Measurements from ENCODE around the gene EPHB2. TPM values are rescaled to one million over a fixed set of nuclear protein-coding genes. Genes with fewer than 3 reads are reported as not detected.

The EPHB2 gene
- total RNA-seq, 2 donors from 2014 or later: 34.0 to 50.7 TPM

- no peaks in the 10 kb centered on the region for H3K9me3 ChIP-seq (ENCODE audit: control insufficient read depth, low read length)
- peaks cover 3% of the 10 kb centered on the region for H3K27me3 Mint-ChIP-seq (ENCODE audit: insufficient read depth)
- peak overlapping the region; percentile 81 for H3K27ac Mint-ChIP-seq
- no peaks in the 10 kb centered on the region for H3K27me3 ChIP-seq (ENCODE audit: control insufficient read depth, insufficient read depth, low read length, poor library complexity, severe bottlenecking)
- H3K36me3 Mint-ChIP-seq (ENCODE audit: low read depth): no peaks in the 10 kb centered on the region
- DNase-seq: no peak
- H3K9me3 Mint-ChIP-seq: no peaks in the 10 kb centered on the region
- H3K36me3 ChIP-seq (ENCODE audit: control insufficient read depth, insufficient read depth, low read length): no peaks in the 10 kb centered on the region
- 27 to 35% methylated on average over 4 to 5 of the region's 5 CpGs for WGBS, 2 experiments (ENCODE audit: insufficient coverage in 1 of 2, insufficient read length in 1 of 2)
- no peak for TF ChIP-seq CTCF (conservative IDR thresholded peaks at IDR 0.05)
- peaks cover 21% of the 10 kb centered on the region for H3K4me1 ChIP-seq (ENCODE audit: control insufficient read depth, insufficient read depth, low read length)
- H3K4me3 Mint-ChIP-seq: no peak overlapping the region
- no peak overlapping the region for H3K9ac ChIP-seq (ENCODE audit: extremely low read depth, low read length, poor library complexity, severe bottlenecking)
- H3K4me1 Mint-ChIP-seq: peaks cover 33% of the 10 kb centered on the region
- no peak overlapping the region for H3K27ac ChIP-seq (ENCODE audit: low read depth, low read length)
- no peak overlapping the region for H3K4me3 ChIP-seq (ENCODE audit: low read length)
Measured at GRCh38 chr1:22749919-22750684, 39.5 kb downstream of the EPHB2 start.

DNA sequence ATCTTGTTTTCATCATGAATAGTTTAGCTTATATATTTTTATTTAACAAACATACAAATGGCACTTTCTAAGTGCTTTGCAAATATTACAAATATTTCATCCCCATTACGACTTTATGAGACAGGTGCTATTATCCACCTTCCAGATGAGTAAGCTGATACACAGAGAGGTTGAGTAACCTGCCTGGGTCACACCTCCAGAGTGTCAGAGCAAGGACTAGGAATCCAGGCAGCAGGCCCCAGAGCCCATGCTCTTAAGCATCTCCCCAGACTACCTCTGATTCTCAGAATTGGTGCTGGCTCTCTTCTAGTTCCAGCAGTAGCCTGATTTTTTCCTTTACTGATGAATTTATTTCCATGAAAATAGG is 40.0 kb downstream of the EPHB2 start:
- 58 to 80% methylated on average over 1 of the region's 1 CpG for WGBS, 2 experiments (ENCODE audit: insufficient coverage in 1 of 2, insufficient read length in 1 of 2)
- Mint-ChIP-seq H3K9me3 (no peaks in the 10 kb centered on the region), H3K4me3 (no peak overlapping the region), H3K27ac (peak overlapping the region; percentile 81), H3K36me3 (ENCODE audit: low read depth) (no peaks in the 10 kb centered on the region), H3K27me3 (ENCODE audit: insufficient read depth) (peaks cover 3% of the 10 kb centered on the region), H3K4me1 (peaks cover 27% of the 10 kb centered on the region)
- Histone ChIP-seq H3K4me3 (ENCODE audit: low read length) (no peak overlapping the region), H3K4me1 (ENCODE audit: control insufficient read depth, insufficient read depth, low read length) (peaks cover 21% of the 10 kb centered on the region), H3K27me3 (ENCODE audit: control insufficient read depth, insufficient read depth, low read length, poor library complexity, severe bottlenecking) (no peaks in the 10 kb centered on the region), H3K9ac (ENCODE audit: extremely low read depth, low read length, poor library complexity, severe bottlenecking) (no peak overlapping the region), H3K36me3 (ENCODE audit: control insufficient read depth, insufficient read depth, low read length) (no peaks in the 10 kb centered on the region), H3K27ac (ENCODE audit: low read depth, low read length) (no peak overlapping the region), H3K9me3 (ENCODE audit: control insufficient read depth, low read length) (no peaks in the 10 kb centered on the region)
- no peak for DNase-seq
- TF ChIP-seq CTCF (conservative IDR thresholded peaks at IDR 0.05): no peak

DNA sequence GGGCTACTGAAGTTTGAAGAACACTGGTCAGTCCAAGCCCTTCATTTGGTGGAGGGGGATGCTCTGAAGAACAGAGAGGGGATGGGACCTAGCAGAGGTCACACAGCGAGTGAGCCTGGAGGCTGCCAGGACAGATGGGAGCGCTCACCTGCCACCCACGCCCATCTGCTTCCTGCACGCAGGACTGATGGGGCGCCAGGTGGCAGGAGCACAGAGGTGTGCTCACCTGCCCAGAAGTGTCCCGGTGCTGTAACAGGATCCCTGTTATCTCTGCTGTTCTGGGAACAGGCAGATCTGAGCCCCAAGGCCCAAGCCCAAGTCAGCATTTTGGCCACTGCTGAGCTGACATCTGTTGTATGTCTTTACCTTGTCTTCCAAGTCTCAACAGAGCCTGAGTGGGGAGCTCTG is 40.5 kb downstream of the EPHB2 start:
- no peak for TF ChIP-seq CTCF (conservative IDR thresholded peaks at IDR 0.05)
- Mint-ChIP-seq H3K9me3 (no peaks in the 10 kb centered on the region), H3K27ac (no peak overlapping the region), H3K27me3 (ENCODE audit: insufficient read depth) (peaks cover 3% of the 10 kb centered on the region), H3K4me3 (no peak overlapping the region), H3K4me1 (peaks cover 23% of the 10 kb centered on the region), H3K36me3 (ENCODE audit: low read depth) (no peaks in the 10 kb centered on the region)
- no peaks in the 10 kb centered on the region for H3K9me3 ChIP-seq (ENCODE audit: control insufficient read depth, low read length)
- H3K9ac ChIP-seq (ENCODE audit: extremely low read depth, low read length, poor library complexity, severe bottlenecking): no peak overlapping the region
- no peaks in the 10 kb centered on the region for H3K27me3 ChIP-seq (ENCODE audit: control insufficient read depth, insufficient read depth, low read length, poor library complexity, severe bottlenecking)
- no peak for DNase-seq
- H3K36me3 ChIP-seq (ENCODE audit: control insufficient read depth, insufficient read depth, low read length): no peaks in the 10 kb centered on the region
- WGBS, 2 experiments (ENCODE audit: insufficient coverage in 1 of 2, insufficient read length in 1 of 2): 80 to 82% methylated on average over 4 to 6 of the region's 6 CpGs
- H3K4me3 ChIP-seq (ENCODE audit: low read length): no peak overlapping the region
- H3K27ac ChIP-seq (ENCODE audit: low read depth, low read length): no peak overlapping the region
- peaks cover 17% of the 10 kb centered on the region for H3K4me1 ChIP-seq (ENCODE audit: control insufficient read depth, insufficient read depth, low read length)
